Panc1 (cell line): Measurements from ENCODE around the gene HSBP1.

Experiments
- SIN3A ChIP-seq: IDR thresholded peaks from 2 replicates; pipeline ENCODE4 v1.6.1; 2012; ENCODE audit warnings: low read depth, mild to moderate bottlenecking, low read length, moderate library complexity, borderline replicate concordance; ENCODE audit not compliant: insufficient read depth
- TF ChIP-seq, protein P1 (sequence below), 2 experiments: IDR thresholded peaks; 2 replicates each; pipeline ENCODE4 v1.6.1; 2011 to 2012; ENCODE audit warnings: low read depth in 2 of 2, control low read depth in 1 of 2, low read length in 1 of 2, mild to moderate bottlenecking in 1 of 2, moderate library complexity in 1 of 2; ENCODE audit not compliant: insufficient read depth in 1 of 2

DNA sequence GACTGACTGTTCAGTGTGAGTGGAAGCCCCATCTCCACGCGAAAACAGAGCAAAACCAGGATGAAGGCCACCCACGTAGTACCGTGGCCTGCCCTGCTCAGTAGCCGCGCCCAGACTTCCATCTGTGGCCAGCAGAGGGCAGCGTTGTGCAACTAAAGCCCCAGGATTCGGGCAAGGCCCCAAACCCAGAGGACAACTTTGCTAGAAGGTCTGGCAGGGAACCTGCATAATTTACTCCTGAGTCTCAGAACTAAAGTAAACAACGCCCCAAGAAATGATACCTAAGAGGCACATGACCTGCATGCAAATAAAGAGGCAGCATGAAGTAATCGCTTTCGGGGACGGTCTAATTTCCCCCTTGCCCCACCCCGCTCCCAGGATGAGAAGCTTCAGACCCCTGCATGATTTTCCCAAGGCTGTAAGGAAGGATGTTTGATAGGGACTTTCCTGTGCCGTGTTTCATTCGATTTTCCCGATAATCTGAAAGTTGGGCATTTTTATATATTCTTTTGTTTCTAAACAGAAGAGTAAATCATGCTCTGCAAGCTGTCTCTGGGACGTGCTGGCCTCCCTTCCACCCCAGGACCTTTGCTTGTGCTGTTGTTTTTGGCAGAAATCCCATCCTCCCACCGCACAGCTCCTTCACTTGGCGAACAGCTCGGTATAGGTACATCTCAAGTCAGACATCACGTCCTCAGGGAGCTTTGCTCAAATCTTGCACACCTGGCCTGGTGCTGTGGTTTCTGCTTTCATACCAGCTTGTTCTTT is 18.6 kb downstream of the HSBP1 start:
- TF ChIP-seq, protein P1, sequence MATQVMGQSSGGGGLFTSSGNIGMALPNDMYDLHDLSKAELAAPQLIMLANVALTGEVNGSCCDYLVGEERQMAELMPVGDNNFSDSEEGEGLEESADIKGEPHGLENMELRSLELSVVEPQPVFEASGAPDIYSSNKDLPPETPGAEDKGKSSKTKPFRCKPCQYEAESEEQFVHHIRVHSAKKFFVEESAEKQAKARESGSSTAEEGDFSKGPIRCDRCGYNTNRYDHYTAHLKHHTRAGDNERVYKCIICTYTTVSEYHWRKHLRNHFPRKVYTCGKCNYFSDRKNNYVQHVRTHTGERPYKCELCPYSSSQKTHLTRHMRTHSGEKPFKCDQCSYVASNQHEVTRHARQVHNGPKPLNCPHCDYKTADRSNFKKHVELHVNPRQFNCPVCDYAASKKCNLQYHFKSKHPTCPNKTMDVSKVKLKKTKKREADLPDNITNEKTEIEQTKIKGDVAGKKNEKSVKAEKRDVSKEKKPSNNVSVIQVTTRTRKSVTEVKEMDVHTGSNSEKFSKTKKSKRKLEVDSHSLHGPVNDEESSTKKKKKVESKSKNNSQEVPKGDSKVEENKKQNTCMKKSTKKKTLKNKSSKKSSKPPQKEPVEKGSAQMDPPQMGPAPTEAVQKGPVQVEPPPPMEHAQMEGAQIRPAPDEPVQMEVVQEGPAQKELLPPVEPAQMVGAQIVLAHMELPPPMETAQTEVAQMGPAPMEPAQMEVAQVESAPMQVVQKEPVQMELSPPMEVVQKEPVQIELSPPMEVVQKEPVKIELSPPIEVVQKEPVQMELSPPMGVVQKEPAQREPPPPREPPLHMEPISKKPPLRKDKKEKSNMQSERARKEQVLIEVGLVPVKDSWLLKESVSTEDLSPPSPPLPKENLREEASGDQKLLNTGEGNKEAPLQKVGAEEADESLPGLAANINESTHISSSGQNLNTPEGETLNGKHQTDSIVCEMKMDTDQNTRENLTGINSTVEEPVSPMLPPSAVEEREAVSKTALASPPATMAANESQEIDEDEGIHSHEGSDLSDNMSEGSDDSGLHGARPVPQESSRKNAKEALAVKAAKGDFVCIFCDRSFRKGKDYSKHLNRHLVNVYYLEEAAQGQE (IDR thresholded peaks at IDR 0.05; ENCODE audit: insufficient read depth in 1 of 2, low read depth in 2 of 2, low read length in 1 of 2): no peak
- TF ChIP-seq SIN3A: no peak
